GM11168 (cell line): ENCODE measurements around the gene DPEP2.

Experiments used
- in situ Hi-C: fragments of 300-500 bp; cut with MboI; formaldehyde crosslinking; loops from one replicate; pipeline ENCODE4 v1.12.0; 2022; ENCODE audit warnings: low sequenced_read_pairs; ENCODE audit not compliant: unreplicated experiment

Gene DPEP2

DNA sequence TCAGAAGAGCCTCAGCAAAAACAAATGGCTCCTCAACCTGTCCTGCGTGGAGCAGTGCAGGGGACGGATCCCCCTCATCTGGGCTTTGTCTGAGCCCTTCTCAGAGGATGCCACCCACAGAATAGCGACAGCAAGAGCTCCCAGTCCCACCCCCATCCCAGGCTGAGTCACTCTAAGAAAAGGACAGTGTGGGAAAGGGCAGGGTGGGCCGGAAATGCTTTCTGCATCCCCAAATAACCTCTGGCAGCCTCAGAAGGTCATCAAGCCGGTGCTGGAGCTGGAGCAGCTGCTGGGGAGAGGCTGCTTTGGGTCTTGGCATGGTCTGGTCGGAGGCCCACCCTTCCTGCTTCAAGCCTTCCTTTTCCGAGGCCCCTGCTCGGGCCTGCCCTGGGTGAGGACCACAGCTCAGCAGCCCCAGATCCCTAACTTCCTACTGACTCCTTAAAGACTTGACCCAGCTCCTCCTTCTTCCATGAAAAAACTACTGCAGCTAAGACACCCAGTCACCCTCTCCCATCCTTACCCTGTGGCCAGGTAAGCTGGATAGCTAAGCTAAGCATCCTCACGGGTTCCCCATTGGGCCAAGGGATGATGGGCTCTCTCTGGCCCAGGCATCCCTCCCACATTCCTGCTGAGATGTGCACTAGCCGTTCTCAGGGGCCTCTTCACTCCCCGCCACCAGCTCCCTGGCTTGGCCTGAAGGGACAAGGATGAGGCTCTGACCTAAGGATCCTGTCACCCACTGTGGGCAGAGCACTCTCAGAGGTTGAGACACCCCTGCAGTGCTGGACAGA lies 39.6 kb downstream of the DPEP2 start:
- in situ Hi-C loops: no loop called here

- in situ Hi-C loops: no loop called here
Measured at GRCh38 chr16:67957622-67958021, 41.7 kb downstream of the DPEP2 start.

DNA sequence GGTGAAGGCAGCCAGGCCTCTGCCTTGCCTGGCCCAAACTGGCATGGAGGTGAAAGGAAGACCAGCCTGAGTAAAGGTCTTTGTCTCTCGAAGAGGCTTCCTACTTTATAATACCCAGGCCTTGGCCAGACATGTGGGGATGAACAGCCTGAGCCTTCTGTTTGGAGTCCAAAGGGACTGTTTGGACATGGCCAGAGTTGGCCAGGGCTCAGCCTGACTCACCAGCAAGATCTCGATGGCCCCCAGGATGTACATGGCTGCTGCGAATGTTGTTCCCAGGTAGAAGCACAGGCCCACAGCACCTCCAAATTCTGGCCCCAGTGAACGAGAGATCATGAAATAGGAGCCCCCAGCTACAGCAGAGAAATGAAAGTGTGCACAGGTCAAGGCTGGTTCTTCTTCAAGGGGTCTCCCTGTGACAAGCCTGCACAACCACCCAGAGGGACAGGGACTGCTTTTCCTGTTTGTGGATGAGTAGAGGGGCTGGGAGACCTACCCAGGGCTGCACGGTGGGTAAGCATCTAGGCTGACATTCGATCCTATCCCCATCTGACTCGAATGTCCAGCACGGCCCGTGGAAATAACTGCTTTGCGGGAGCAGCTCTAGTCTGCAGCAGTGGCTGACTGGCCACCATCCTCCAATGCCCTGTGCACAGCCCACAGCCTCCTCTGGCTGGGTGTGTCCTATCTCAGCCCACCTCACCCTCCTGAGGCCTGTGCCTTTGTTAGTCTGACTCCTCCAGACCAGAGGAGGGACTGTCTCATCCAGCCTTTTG lies 44.7 kb downstream of the DPEP2 start:
- in situ Hi-C loops: no loop called here

DNA sequence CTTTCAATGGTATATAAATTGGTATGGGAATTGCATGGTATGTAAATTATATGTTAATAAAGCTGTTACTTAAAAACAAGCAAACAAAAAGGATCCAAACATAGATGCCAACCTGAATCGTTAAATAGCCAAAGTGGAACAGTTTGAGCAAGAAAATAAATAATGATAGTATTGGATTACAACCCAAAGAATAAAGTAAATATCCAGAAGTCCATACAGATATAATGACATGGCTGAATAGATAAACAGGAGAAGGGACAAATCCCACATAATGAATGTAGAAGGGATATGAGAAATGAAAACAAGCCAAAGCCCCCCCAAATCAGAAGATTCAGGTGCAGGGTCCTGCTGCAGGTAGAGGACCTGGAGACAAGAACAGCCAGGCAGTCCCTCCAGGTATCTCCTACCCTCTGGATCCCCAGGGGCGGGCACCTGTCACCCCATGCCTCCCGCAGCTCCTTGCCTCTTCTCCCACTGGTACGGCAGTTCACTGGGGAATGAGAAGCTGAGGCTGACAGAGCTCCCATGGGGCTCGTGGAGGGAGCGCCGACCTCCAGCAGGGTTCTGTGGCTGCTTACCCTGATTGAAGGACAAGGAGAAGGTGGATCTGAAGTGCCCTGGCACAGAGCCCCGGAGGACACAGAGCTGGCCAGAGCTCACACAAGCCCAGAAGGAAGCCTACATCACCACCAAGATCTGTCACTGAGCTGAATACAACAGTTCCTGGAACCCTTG lies 45.5 kb downstream of the DPEP2 start:
- in situ Hi-C loops: no loop called here

DNA sequence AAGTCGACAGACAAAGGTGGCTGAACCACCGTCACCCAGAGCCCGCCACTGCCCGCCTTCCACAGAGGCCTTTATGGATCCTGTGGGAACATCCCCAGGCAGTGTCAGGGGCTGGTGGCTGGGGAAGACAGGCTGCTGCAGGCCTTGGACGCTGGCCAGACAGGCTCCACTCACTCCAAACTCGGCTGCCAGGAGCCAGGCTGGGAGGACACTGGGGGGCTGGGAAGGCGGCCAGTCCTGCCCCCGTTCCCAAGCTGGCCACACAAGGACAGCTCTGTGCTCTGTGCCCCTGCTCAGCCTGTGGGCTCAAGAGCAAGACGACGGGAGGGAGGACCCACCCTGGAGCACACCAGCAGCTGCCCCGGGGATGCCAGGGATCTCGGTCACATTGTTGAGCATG lies 47.8 kb downstream of the DPEP2 start:
- in situ Hi-C loops: no loop called here

GRCh38 chr16:67950335-67950843 lies 48.9 kb downstream of the DPEP2 start:
- in situ Hi-C loops: no loop called here

DNA sequence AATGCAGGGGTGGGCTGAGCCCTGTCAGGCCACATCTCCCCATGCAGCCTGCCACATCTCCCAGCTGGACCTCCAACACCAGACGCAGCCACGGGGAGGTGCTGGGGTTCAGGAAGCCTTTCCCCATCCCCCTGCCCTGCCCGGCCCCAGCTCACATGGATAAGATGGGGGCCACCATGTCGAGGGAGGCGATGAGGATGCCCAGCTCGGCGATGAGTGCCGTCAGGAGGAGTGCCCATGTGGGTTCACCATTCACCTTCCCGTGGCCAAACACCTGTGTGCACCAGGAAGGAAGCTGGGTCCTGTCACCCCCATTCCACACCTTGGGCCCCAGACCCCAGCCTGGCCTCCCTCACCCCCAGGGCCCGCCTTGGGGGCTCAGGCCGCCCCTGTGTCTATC lies 49.6 kb downstream of the DPEP2 start:
- in situ Hi-C loops: no loop called here

- in situ Hi-C loops: no loop called here
Measured at GRCh38 chr16:67948015-67948414, 51.3 kb downstream of the DPEP2 start.

DNA sequence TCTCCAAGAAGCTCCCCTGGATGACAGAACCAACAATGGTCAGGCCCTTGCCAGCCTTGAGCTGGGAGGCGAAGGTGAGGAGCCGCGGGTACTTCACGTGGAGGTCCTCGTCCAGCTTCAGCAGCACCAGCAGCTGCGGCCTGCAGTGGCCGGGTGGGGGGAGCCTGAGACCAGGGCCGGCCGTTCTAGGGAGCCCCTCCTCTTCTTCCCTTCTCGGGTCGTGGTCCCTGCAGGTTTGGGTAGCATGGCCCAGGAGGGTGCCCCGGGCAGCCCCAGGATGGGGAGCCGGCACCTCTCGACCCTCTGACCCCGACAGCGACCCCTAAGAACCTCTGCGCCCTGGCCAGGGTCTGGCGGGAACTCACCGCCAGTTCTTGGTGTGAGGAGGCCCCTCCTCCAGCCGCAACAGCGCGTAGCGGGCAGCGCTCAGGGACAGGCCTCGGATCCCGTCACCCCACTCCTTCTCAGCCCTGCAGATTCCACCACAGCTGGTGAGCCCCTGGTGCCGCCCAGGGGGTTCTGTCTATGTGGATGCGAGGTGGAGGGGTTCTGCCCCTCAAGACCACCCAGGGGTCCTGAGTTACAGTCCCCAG lies 52.2 kb downstream of the DPEP2 start:
- in situ Hi-C loops: no loop called here

GRCh38 chr16:67946128-67946569 lies 53.1 kb downstream of the DPEP2 start:
- in situ Hi-C loops: no loop called here

- in situ Hi-C loops: no loop called here
Measured at GRCh38 chr16:67945392-67945933, 53.8 kb downstream of the DPEP2 start.

- in situ Hi-C loops: no loop called here
Measured at GRCh38 chr16:67944690-67945391, 54.4 kb downstream of the DPEP2 start.

DNA sequence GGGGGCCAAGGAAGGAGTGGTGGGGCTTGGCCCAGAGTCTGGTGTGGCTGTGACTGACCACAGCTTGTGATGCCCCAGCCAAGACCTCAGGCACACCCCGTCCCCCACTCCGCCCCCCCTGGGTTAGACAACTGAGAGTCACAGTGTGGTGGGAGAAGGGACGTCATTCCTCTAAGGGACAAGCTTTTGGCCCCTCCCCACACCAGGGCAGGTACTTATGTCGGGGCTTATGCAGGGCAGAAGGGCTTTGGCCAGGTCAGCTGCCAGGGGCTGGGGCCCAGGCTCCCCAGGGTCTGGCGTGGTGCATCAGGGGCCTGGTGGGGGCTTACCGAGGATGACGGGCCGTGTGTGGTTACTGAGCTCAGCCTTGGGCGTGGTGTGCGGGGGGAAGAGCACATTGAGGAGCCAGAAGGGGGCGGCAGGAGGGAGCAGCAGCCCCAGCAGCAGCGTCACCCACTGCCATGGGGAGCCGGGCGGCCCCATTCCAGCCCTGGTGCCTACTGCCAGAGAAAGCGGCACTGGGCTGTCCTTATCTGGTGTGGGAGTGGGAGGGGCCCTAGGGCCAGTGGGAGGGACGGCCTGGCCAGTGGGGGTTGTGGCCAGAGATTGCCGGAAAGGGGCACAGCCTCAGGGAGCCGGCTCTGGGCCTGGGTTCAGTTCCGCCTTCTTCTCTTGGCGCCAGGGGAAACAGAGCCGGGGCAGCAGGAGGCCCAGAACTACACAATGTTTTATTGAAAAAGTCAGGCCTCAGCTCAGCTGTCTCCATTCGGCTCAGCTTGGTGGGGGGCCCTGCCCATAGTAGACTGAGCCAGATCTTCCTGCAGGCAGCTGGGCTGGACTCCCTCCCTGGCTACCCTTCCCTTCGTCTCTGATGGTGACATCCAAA lies 55.4 kb downstream of the DPEP2 start, which contains the start of gene LCAT:
Gene LCAT (minus strand): TSS at position 502 of the 886 bp plus-strand sequence. CDS start 19 bp downstream, at position 483.
- in situ Hi-C loops: no loop called here

DNA sequence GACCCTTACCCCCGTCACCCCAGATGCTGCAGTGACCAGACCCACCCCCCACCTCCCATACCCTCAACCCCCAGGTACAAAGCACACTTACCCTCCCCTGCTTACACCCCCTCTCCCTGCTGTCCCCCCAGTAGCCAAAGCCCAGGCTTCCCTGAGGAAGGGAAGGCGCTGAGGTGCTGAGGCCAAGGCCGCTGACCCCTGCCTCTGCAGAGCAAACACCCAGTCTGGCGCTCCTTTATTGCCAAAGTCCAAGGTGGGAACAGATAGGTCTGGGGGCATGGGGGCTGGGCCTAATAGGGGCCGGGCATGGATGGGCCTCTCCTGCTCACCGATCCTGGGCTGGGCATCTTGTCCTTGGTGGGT lies 56.0 kb downstream of the DPEP2 start:
- in situ Hi-C loops: no loop called here

- in situ Hi-C loops: no loop called here
Measured at GRCh38 chr16:67942510-67943255, 56.6 kb downstream of the DPEP2 start.

- in situ Hi-C loops: no loop called here
Measured at GRCh38 chr16:67942200-67942509, 57.1 kb downstream of the DPEP2 start.

DNA sequence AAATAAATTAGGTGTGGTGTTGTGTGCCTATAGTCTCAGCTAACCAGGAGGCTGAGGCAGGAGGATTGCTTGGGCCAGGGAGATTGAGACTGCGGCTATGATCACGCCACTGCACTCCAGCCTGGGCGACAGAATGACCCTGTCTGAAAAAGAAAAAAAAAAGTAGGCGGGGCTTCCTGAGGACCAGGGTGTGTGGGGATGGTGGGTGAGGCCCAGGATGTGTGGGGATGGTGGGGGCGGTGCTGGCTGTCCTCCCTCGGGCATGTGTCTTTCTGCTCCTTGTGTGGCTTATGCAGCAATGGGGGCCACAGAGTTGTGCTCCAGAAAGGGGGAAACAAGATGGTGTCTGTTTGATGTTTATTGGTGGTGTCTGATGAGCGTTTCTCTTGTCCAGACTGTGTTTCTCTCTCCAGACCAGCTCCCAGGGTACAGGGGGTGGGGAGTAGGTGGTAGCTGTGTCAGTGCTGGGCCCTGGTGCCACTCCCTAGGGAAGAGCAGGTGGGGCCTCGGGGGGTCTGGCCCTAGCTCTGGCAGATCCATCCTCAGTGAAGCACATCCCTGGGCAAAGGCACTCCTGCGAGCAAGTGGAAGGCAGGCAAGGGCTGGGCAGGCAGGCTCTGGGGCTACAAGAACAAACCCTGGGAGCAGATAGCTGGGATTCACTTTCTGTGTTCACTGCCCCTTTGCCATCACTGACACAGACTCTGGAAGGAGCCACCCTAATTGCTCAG lies 57.6 kb downstream of the DPEP2 start:
- in situ Hi-C loops: no loop called here
